ENCODE measurements around the gene GPR132. TPM values are rescaled to one million over a fixed set of nuclear protein-coding genes. Genes with fewer than 3 reads are reported as not detected.

Gene GPR132
- total RNA-seq, 6 experiments from 2014 or later = 0.11 to 0.84 (median 0.39) TPM

DNA sequence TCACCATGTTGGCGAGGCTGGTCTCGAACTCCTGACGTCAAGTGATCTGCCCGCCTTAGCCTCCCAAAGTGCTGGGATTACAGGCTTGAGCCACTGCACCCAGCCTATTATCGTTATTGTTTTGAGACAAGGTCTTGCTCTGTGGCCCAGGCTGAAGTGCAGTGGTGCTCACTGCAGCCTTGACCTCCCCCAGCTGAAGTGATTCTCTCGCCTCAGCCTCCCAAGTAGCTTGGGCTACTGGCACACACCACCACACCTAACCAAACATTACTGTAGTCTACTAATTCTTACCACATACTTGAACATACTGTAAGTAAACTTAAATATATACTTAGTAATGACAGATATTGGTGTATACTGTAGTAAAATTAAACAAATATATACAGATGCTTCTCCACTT is 39.8 kb downstream of the GPR132 start:
- intact Hi-C loops (cut with DNase I) = no loop called here
- no peaks in the 10 kb centered on the region for H3K27me3 ChIP-seq
- H3K4me3 ChIP-seq = no peak overlapping the region
- no peaks in the 10 kb centered on the region for H3K9me3 ChIP-seq
- H3K36me3 ChIP-seq = no peaks in the 10 kb centered on the region
- WGBS (ENCODE audit: insufficient coverage, low coverage, low lambda C conversion rate, missing lambda C conversion rate) = 75% methylated on average over 4 of the region's 6 CpGs
- ATAC-seq = no peak
- no peak for TF ChIP-seq POLR2A (IDR thresholded peaks at IDR 0.05)
- TF ChIP-seq, protein P1, sequence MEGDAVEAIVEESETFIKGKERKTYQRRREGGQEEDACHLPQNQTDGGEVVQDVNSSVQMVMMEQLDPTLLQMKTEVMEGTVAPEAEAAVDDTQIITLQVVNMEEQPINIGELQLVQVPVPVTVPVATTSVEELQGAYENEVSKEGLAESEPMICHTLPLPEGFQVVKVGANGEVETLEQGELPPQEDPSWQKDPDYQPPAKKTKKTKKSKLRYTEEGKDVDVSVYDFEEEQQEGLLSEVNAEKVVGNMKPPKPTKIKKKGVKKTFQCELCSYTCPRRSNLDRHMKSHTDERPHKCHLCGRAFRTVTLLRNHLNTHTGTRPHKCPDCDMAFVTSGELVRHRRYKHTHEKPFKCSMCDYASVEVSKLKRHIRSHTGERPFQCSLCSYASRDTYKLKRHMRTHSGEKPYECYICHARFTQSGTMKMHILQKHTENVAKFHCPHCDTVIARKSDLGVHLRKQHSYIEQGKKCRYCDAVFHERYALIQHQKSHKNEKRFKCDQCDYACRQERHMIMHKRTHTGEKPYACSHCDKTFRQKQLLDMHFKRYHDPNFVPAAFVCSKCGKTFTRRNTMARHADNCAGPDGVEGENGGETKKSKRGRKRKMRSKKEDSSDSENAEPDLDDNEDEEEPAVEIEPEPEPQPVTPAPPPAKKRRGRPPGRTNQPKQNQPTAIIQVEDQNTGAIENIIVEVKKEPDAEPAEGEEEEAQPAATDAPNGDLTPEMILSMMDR (IDR thresholded peaks at IDR 0.05) = no peak
- no peak overlapping the region for H3K27ac ChIP-seq
- no peak for DNase-seq
- peaks cover 0 to 8% (median 2%) of the 10 kb centered on the region in 4 donors for H3K4me1 ChIP-seq

DNA sequence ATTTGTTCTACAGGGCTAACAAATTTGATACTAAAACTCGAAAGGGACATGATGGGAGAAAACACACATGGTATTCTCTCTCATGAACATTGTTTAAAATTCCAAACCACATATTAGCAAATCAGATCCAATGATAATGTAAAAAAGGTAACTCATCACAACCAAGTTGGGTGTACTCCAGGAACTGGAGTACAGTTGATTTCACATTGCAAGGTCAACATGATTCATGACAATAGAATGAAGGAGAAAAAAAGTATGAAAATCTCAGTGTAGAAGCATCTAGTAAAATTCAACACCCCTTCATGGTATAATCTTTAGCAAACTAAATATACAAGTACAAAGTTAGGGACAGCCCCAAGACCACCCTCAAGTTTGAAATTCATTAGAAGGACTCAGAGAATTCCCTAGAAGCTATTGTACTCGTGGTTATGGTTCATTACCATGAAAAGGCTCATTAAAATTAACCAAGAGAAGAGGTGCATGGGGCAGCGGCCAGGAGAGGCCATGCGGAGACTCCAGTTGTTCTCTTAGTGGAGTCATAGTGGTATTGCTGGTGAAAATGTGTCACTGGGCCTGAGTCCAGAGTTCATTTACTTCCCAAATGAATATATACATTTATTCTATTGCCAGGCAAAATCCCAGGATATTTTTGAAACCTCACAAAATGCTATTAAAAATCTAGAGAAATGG is 41.3 kb downstream of the GPR132 start:
- no peaks in the 10 kb centered on the region for H3K27me3 ChIP-seq
- DNase-seq (no peak), ATAC-seq (no peak)
- H3K27ac ChIP-seq = no peak overlapping the region
- H3K36me3 ChIP-seq = no peaks in the 10 kb centered on the region
- 76% methylated on average over 3 of the region's 4 CpGs for WGBS (ENCODE audit: insufficient coverage, low coverage, low lambda C conversion rate, missing lambda C conversion rate)
- peaks cover 0 to 11% (median 2%) of the 10 kb centered on the region in 4 donors for H3K4me1 ChIP-seq
- intact Hi-C loops (cut with DNase I) = no loop called here
- H3K9me3 ChIP-seq = no peaks in the 10 kb centered on the region
- TF ChIP-seq POLR2A (IDR thresholded peaks at IDR 0.05) = no peak
- TF ChIP-seq, protein P1 (IDR thresholded peaks at IDR 0.05) = no peak
- no peak overlapping the region for H3K4me3 ChIP-seq

DNA sequence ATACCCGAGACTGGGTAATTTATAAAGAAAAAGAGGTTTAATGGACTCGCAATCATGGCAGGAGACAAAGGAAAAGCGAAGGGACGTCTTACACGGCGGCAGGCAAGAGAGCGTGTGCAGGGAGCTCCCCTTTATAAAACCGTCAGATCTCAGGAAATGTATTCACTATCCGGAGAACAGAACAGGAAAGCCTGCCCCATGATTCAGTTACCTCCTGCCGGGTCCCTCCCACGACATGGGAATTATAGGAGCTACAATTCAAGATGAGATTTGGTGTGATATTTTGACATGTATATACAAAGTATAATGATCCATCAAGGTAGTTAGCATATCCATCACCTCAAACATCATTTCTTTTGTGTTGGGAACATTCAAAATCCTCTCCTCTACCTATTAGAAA is 42.1 kb downstream of the GPR132 start:
- intact Hi-C loops (cut with DNase I) = no loop called here
- 54% methylated on average over 11 of the region's 11 CpGs for WGBS (ENCODE audit: insufficient coverage, low coverage, low lambda C conversion rate, missing lambda C conversion rate)
- H3K4me1 ChIP-seq = peaks cover 0 to 11% (median 2%) of the 10 kb centered on the region in 4 donors
- DNase-seq (no peak), ATAC-seq (no peak)
- no peak overlapping the region for H3K27ac ChIP-seq
- no peaks in the 10 kb centered on the region for H3K36me3 ChIP-seq
- no peaks in the 10 kb centered on the region for H3K27me3 ChIP-seq
- TF ChIP-seq POLR2A (IDR thresholded peaks at IDR 0.05) = no peak
- TF ChIP-seq, protein P1 (IDR thresholded peaks at IDR 0.05) = no peak
- H3K4me3 ChIP-seq = no peak overlapping the region
- no peaks in the 10 kb centered on the region for H3K9me3 ChIP-seq

- Histone ChIP-seq H3K4me3 (no peak overlapping the region), H3K9me3 (no peaks in the 10 kb centered on the region), H3K4me1 (peaks cover 0 to 11% (median 2%) of the 10 kb centered on the region in 4 donors), H3K36me3 (no peaks in the 10 kb centered on the region), H3K27me3 (no peaks in the 10 kb centered on the region), H3K27ac (no peak overlapping the region)
- DNase-seq (no peak), ATAC-seq (no peak)
- 65% methylated on average over 2 of the region's 2 CpGs for WGBS (ENCODE audit: insufficient coverage, low coverage, low lambda C conversion rate, missing lambda C conversion rate)
- TF ChIP-seq, protein P1 (IDR thresholded peaks at IDR 0.05) = no peak
- TF ChIP-seq POLR2A (IDR thresholded peaks at IDR 0.05) = no peak
- intact Hi-C loops (cut with DNase I) = no loop called here
Observed at GRCh38 chr14:105022276-105022670, 43.0 kb downstream of the GPR132 start.
